GM21825 (cell line): Measurements from ENCODE around the gene BTN3A1.
A peak's percentile ranks its signal among the peaks of the same experiment; 100 is the strongest.
"Not testable (repeated sequence)": the region's sequence is repeated elsewhere in the genome, so short reads cannot be mapped to it uniquely, and the experiment has no call there.

ENCODE experiments used
- ATAC-seq: cut with Tn5 transposase; IDR thresholded peaks from one replicate; pipeline ENCODE4 v1.9.1; 2021; ENCODE audit warnings: mild to moderate bottlenecking, moderate library complexity; ENCODE audit not compliant: unreplicated experiment

BTN3A1 gene

GRCh38 chr6:26401987-26402658 is at the start of gene BTN3A1:
Gene BTN3A1 (plus strand): TSS chr6:26402275. CDS start chr6:26405564, 3,289 bp downstream.
- peak; percentile 75 for ATAC-seq

- no peak for ATAC-seq
These were observed 49.8 kb upstream of the BTN3A1 start for GRCh38 chr6:26352315-26352714.

- no peak for ATAC-seq
These were observed 47.9 kb upstream of the BTN3A1 start for GRCh38 chr6:26354162-26354561.

- no peak for ATAC-seq
These were observed 46.7 kb upstream of the BTN3A1 start for GRCh38 chr6:26355366-26355765.

- ATAC-seq, result not testable (repeated sequence)
These were observed 44.5 kb upstream of the BTN3A1 start for GRCh38 chr6:26357543-26357942.

GRCh38 chr6:26358511-26358981 is 43.5 kb upstream of the BTN3A1 start:
- peak; percentile 41 for ATAC-seq

- no peak for ATAC-seq
These were observed 42.3 kb upstream of the BTN3A1 start for GRCh38 chr6:26359765-26360164.

GRCh38 chr6:26360451-26361416 is 41.3 kb upstream of the BTN3A1 start:
- ATAC-seq, result peak; percentile 37

- no peak for ATAC-seq
These were observed 40.5 kb upstream of the BTN3A1 start for GRCh38 chr6:26361544-26361943.

- no peak for ATAC-seq
These were observed 39.8 kb upstream of the BTN3A1 start for GRCh38 chr6:26362093-26362835.

GRCh38 chr6:26362836-26363220 is 39.2 kb upstream of the BTN3A1 start:
- no peak for ATAC-seq

GRCh38 chr6:26363882-26364701 is 38.0 kb upstream of the BTN3A1 start:
- no peak for ATAC-seq

- ATAC-seq, result no peak
These were observed 36.5 kb upstream of the BTN3A1 start for GRCh38 chr6:26365633-26365995.

GRCh38 chr6:26366504-26366903 is 35.6 kb upstream of the BTN3A1 start:
- ATAC-seq, result no peak

GRCh38 chr6:26367114-26367513 is 35.0 kb upstream of the BTN3A1 start:
- no peak for ATAC-seq

GRCh38 chr6:26371813-26372212 is 30.3 kb upstream of the BTN3A1 start:
- not testable (repeated sequence) for ATAC-seq

GRCh38 chr6:26372308-26373144 is 29.5 kb upstream of the BTN3A1 start:
- ATAC-seq, result no peak

- no peak for ATAC-seq
These were observed 26.8 kb upstream of the BTN3A1 start for GRCh38 chr6:26375270-26375669.

GRCh38 chr6:26377719-26378118 is 24.4 kb upstream of the BTN3A1 start:
- ATAC-seq, result no peak
